ENCODE measurements around the gene STON1.

GRCh38 chr2:48569433-48569832 lies 39.5 kb downstream of the STON1 start:
- TF ChIP-seq CTCF (IDR thresholded peaks at IDR 0.05) (no peak), POLR2AphosphoS5 (IDR thresholded peaks at IDR 0.05) (no peak), POLR2A (IDR thresholded peaks at IDR 0.05) (no peak), EP300 (IDR thresholded peaks at IDR 0.05; ENCODE audit: low read depth) (no peak)

Data from transverse colon (tissue), 4 donors.